ENCODE measurements around the gene DOCK8. TPM values are rescaled to one million over a fixed set of nuclear protein-coding genes. Genes with fewer than 3 reads are reported as not detected.
"Not testable (repeated sequence)": the region's sequence is repeated elsewhere in the genome, so short reads cannot be mapped to it uniquely, and the experiment has no call there.

DOCK8 gene
- 54.5 TPM for total RNA-seq
- polyA plus RNA-seq: 60.4 TPM
- long read RNA-seq, donor 1: 0 reads
- long read RNA-seq, donor 2: 0 reads
- long read RNA-seq, donor 3, full-length matches to known transcripts: 7 of 7 reads
- long read RNA-seq, donor 3, partial matches to known transcripts: 0 of 7 reads
- long read RNA-seq, donor 3, other reads (novel, unspliced or antisense): 0 of 7 reads
- long read RNA-seq, donor 4, full-length matches to known transcripts: 3 of 3 reads
- long read RNA-seq, donor 4, partial matches to known transcripts: 0 of 3 reads
- long read RNA-seq, donor 4, other reads (novel, unspliced or antisense): 0 of 3 reads
- long read RNA-seq, donor 5, full-length matches to known transcripts: 4 of 4 reads
- long read RNA-seq, donor 5, partial matches to known transcripts: 0 of 4 reads
- long read RNA-seq, donor 5, other reads (novel, unspliced or antisense): 0 of 4 reads
- long read RNA-seq, donor 6, full-length matches to known transcripts: 3 of 3 reads
- long read RNA-seq, donor 6, partial matches to known transcripts: 0 of 3 reads
- long read RNA-seq, donor 6, other reads (novel, unspliced or antisense): 0 of 3 reads
- long read RNA-seq, donor 7, full-length matches to known transcripts: 9 of 9 reads
- long read RNA-seq, donor 7, partial matches to known transcripts: 0 of 9 reads
- long read RNA-seq, donor 7, other reads (novel, unspliced or antisense): 0 of 9 reads
- long read RNA-seq, donor 8: 0 reads
- long read RNA-seq, donor 9, full-length matches to known transcripts: 2 of 2 reads
- long read RNA-seq, donor 9, partial matches to known transcripts: 0 of 2 reads
- long read RNA-seq, donor 9, other reads (novel, unspliced or antisense): 0 of 2 reads
- long read RNA-seq, donor 10, partial matches to known transcripts: 0 of 3 reads
- long read RNA-seq, donor 10, other reads (novel, unspliced or antisense): 0 of 3 reads

- H3K27ac ChIP-seq (ENCODE audit: low read depth in 1 of 2, low read length in 1 of 2): peak within 1 kb of the TSS; percentile 39 to 68
- peak in 4 of 9 donors; percentile 17 to 49 (median 31) for DNase-seq (ENCODE audit: low read depth in 6 of 9, low spot score in 9 of 9)
- no peaks in the 10 kb centered on the region for H3K9me3 ChIP-seq (ENCODE audit: control insufficient read depth in 2 of 2, insufficient read depth in 1 of 2, low read length in 1 of 2)
- H3K4me3 ChIP-seq (ENCODE audit: low read length in 2 of 2): peak within 1 kb of the TSS; percentile 47 to 56
- under 1% methylated on average over 103 of the region's 103 CpGs for WGBS
- H3K36me3 ChIP-seq (ENCODE audit: control insufficient read depth in 2 of 2, insufficient read depth in 2 of 2, low read length in 1 of 2): no peaks in the 10 kb centered on the region
- H3K27me3 ChIP-seq (ENCODE audit: control insufficient read depth in 2 of 2, insufficient read depth in 1 of 2, low read length in 1 of 2): peaks cover 7 to 25% of the 10 kb centered on the region in 2 donors
- H3K4me1 ChIP-seq (ENCODE audit: control insufficient read depth in 2 of 2, insufficient read depth in 2 of 2, low read length in 2 of 2): peaks cover 5 to 9% of the 10 kb centered on the region in 2 donors
Measured at GRCh38 chr9:214648-215493, at the start of gene DOCK8. TSS of gene DOCK8 (plus strand) at chr9:214865. CDS start at chr9:214977, 112 bp downstream.

GRCh38 chr9:169757-170156 is 44.9 kb upstream of the DOCK8 start:
- not testable (repeated sequence) for H3K27ac ChIP-seq (ENCODE audit: low read depth in 1 of 2, low read length in 1 of 2); DNase-seq (ENCODE audit: low read depth in 6 of 9, low spot score in 9 of 9); H3K4me1 ChIP-seq (ENCODE audit: control insufficient read depth in 2 of 2, insufficient read depth in 2 of 2, low read length in 2 of 2); H3K9me3 ChIP-seq (ENCODE audit: control insufficient read depth in 2 of 2, insufficient read depth in 1 of 2, low read length in 1 of 2); H3K27me3 ChIP-seq (ENCODE audit: control insufficient read depth in 2 of 2, insufficient read depth in 1 of 2, low read length in 1 of 2); H3K4me3 ChIP-seq (ENCODE audit: low read length in 2 of 2); H3K36me3 ChIP-seq (ENCODE audit: control insufficient read depth in 2 of 2, insufficient read depth in 2 of 2, low read length in 1 of 2)
- no CpG with 5 or more reads among the region's 3 CpGs for WGBS

GRCh38 chr9:178140-178825 is 36.4 kb upstream of the DOCK8 start:
- not testable (repeated sequence) for H3K27me3 ChIP-seq (ENCODE audit: control insufficient read depth in 2 of 2, insufficient read depth in 1 of 2, low read length in 1 of 2); H3K4me1 ChIP-seq (ENCODE audit: control insufficient read depth in 2 of 2, insufficient read depth in 2 of 2, low read length in 2 of 2); H3K9me3 ChIP-seq (ENCODE audit: control insufficient read depth in 2 of 2, insufficient read depth in 1 of 2, low read length in 1 of 2); H3K36me3 ChIP-seq (ENCODE audit: control insufficient read depth in 2 of 2, insufficient read depth in 2 of 2, low read length in 1 of 2)
- Histone ChIP-seq H3K27ac (ENCODE audit: low read depth in 1 of 2, low read length in 1 of 2) (peak overlapping the region in 1 of 2 donors; percentile 1), H3K4me3 (ENCODE audit: low read length in 2 of 2) (peak overlapping the region in 1 of 2 donors; percentile 32)
- WGBS: 8% methylated on average over 18 of the region's 23 CpGs
- DNase-seq (ENCODE audit: low read depth in 6 of 9, low spot score in 9 of 9): peak in 2 of 9 donors; percentile 0

- not testable (repeated sequence) for H3K4me1 ChIP-seq (ENCODE audit: control insufficient read depth in 2 of 2, insufficient read depth in 2 of 2, low read length in 2 of 2); H3K27me3 ChIP-seq (ENCODE audit: control insufficient read depth in 2 of 2, insufficient read depth in 1 of 2, low read length in 1 of 2); H3K9me3 ChIP-seq (ENCODE audit: control insufficient read depth in 2 of 2, insufficient read depth in 1 of 2, low read length in 1 of 2); H3K36me3 ChIP-seq (ENCODE audit: control insufficient read depth in 2 of 2, insufficient read depth in 2 of 2, low read length in 1 of 2)
- Histone ChIP-seq H3K27ac (ENCODE audit: low read depth in 1 of 2, low read length in 1 of 2) (peak within 1 kb of the TSS in 1 of 2 donors; percentile 1), H3K4me3 (ENCODE audit: low read length in 2 of 2) (peak within 1 kb of the TSS in 1 of 2 donors; percentile 34)
- DNase-seq (ENCODE audit: low read depth in 6 of 9, low spot score in 9 of 9): peak in 7 of 9 donors; percentile 22 to 84 (median 62)
- 0% methylated on average over 21 of the region's 32 CpGs for whole genome bisulfite sequencing
Measured at GRCh38 chr9:178970-179383, 35.7 kb upstream of the DOCK8 start, which contains the start of gene ZNG1A. TSS of gene ZNG1A (minus strand) at chr9:179056. CDS start at chr9:178969, 87 bp downstream.

GRCh38 chr9:199601-200000 is 15.1 kb upstream of the DOCK8 start:
- H3K9me3 ChIP-seq (ENCODE audit: control insufficient read depth in 2 of 2, insufficient read depth in 1 of 2, low read length in 1 of 2); H3K27me3 ChIP-seq (ENCODE audit: control insufficient read depth in 2 of 2, insufficient read depth in 1 of 2, low read length in 1 of 2); H3K4me1 ChIP-seq (ENCODE audit: control insufficient read depth in 2 of 2, insufficient read depth in 2 of 2, low read length in 2 of 2); H3K36me3 ChIP-seq (ENCODE audit: control insufficient read depth in 2 of 2, insufficient read depth in 2 of 2, low read length in 1 of 2); H3K4me3 ChIP-seq (ENCODE audit: low read length in 2 of 2); H3K27ac ChIP-seq (ENCODE audit: low read depth in 1 of 2, low read length in 1 of 2); DNase-seq (ENCODE audit: low read depth in 6 of 9, low spot score in 9 of 9): not testable (repeated sequence)
- 53% methylated on average over 1 of the region's 1 CpG for WGBS

- H3K4me1 ChIP-seq (ENCODE audit: control insufficient read depth in 2 of 2, insufficient read depth in 2 of 2, low read length in 2 of 2): no peaks in the 10 kb centered on the region
- WGBS: 98% methylated on average over 1 of the region's 1 CpG
- no peak overlapping the region for H3K27ac ChIP-seq (ENCODE audit: low read depth in 1 of 2, low read length in 1 of 2)
Measured at GRCh38 chr9:206481-206880, 8.2 kb upstream of the DOCK8 start.

GRCh38 chr9:209143-209758 is 5.4 kb upstream of the DOCK8 start:
- no peak overlapping the region for H3K4me3 ChIP-seq (ENCODE audit: low read length in 2 of 2)
- peaks cover 4 to 6% of the 10 kb centered on the region in 2 donors for H3K27me3 ChIP-seq (ENCODE audit: control insufficient read depth in 2 of 2, insufficient read depth in 1 of 2, low read length in 1 of 2)
- H3K36me3 ChIP-seq (ENCODE audit: control insufficient read depth in 2 of 2, insufficient read depth in 2 of 2, low read length in 1 of 2): no peaks in the 10 kb centered on the region
- DNase-seq (ENCODE audit: low read depth in 6 of 9, low spot score in 9 of 9): no peak
- no peaks in the 10 kb centered on the region for H3K4me1 ChIP-seq (ENCODE audit: control insufficient read depth in 2 of 2, insufficient read depth in 2 of 2, low read length in 2 of 2)
- WGBS: 79% methylated on average over 14 of the region's 14 CpGs
- no peak overlapping the region for H3K27ac ChIP-seq (ENCODE audit: low read depth in 1 of 2, low read length in 1 of 2)
- no peaks in the 10 kb centered on the region for H3K9me3 ChIP-seq (ENCODE audit: control insufficient read depth in 2 of 2, insufficient read depth in 1 of 2, low read length in 1 of 2)

More at GRCh38 chr9:206481-206880, 8.2 kb upstream of the DOCK8 start:
- no peaks in the 10 kb centered on the region for H3K9me3 ChIP-seq (ENCODE audit: control insufficient read depth in 2 of 2, insufficient read depth in 1 of 2, low read length in 1 of 2)
- H3K4me3 ChIP-seq (ENCODE audit: low read length in 2 of 2): no peak overlapping the region
- H3K27me3 ChIP-seq (ENCODE audit: control insufficient read depth in 2 of 2, insufficient read depth in 1 of 2, low read length in 1 of 2): no peaks in the 10 kb centered on the region
- DNase-seq (ENCODE audit: low read depth in 6 of 9, low spot score in 9 of 9): no peak
- no peaks in the 10 kb centered on the region for H3K36me3 ChIP-seq (ENCODE audit: control insufficient read depth in 2 of 2, insufficient read depth in 2 of 2, low read length in 1 of 2)

- 95% methylated on average over 7 of the region's 7 CpGs for WGBS
- H3K9me3 ChIP-seq (ENCODE audit: control insufficient read depth in 2 of 2, insufficient read depth in 1 of 2, low read length in 1 of 2): no peaks in the 10 kb centered on the region
- H3K36me3 ChIP-seq (ENCODE audit: control insufficient read depth in 2 of 2, insufficient read depth in 2 of 2, low read length in 1 of 2): no peaks in the 10 kb centered on the region
- H3K4me1 ChIP-seq (ENCODE audit: control insufficient read depth in 2 of 2, insufficient read depth in 2 of 2, low read length in 2 of 2): peaks cover 5 to 9% of the 10 kb centered on the region in 2 donors
- H3K27me3 ChIP-seq (ENCODE audit: control insufficient read depth in 2 of 2, insufficient read depth in 1 of 2, low read length in 1 of 2): peaks cover 4 to 22% of the 10 kb centered on the region in 2 donors
- no peak overlapping the region for H3K27ac ChIP-seq (ENCODE audit: low read depth in 1 of 2, low read length in 1 of 2)
- no peak for DNase-seq (ENCODE audit: low read depth in 6 of 9, low spot score in 9 of 9)
- no peak overlapping the region for H3K4me3 ChIP-seq (ENCODE audit: low read length in 2 of 2)
Measured at GRCh38 chr9:211036-211435, 3.6 kb upstream of the DOCK8 start.

All from thymus (tissue), 14 donors.